Measurements from ENCODE around the gene CBX2.
A peak's percentile ranks its signal among the peaks of the same experiment; 100 is the strongest.

CBX2 gene

DNA sequence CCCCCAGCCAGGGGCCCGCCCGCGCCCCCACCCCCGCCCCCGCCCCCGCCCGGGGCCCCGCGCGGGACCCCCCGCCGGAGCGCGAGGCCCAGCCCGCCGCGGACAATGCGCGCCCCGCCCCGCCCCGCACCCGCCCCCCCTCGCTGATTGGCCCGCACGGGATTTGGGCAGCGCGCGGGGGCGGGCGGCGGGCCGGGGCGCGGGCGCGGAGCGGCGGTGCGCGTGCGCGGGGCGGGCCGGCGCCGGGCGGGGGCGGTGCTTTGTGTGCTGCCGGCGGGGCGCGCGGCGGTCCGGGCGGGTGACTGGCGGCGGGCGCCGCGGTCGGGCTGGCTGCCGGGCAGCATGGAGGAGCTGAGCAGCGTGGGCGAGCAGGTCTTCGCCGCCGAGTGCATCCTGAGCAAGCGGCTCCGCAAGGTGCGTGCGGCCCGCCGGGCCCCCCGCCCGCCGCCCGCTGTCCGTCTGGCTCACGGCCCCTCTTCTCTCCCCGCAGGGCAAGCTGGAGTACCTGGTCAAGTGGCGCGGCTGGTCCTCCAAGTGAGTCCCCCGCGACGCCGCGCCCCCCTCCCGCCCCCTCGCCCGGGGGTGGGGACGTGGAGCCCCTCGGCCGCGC lies at the start of gene CBX2:
CBX2 (plus strand) TSS at position 255 of the 610 bp plus-strand sequence; CDS start at position 343, 88 bp downstream.
- peak; percentile 82 for DNase-seq

DNA sequence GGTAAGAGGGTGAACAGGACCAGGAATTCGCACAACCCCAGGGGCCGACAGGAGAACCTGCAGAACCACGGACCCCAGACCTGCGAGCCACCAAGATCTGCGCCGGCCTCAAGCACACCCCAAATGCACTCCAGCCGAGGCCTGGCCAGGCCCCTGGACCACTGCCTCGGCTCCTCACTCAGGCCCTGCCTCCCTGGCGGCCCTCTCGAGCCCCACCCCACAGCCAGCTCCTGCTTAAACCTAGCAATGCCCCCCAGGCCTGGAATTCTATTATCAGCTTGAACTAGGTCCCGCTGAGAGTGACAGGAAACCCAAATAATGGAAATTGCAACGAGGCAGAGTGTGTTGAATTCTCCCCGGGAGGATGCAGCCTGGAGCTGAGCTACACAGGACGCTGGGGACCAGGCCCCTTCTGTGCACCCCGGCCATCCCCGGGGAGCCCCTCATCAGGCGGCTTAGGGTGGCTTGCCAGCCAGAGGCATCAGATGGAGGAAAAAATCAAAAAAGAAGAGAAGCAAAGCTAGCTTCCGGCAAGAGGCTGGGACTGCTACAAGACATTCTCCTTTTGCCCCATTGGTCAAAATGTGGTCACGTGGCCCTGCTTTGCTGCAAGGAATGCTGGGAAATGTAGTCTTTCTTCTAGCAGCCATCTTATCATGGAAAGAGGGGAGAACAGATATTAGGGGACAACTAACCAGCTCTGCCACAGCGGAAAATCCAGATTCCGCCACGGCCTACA lies 49.6 kb upstream of the CBX2 start:
- DNase-seq: peak; percentile 90

DNA sequence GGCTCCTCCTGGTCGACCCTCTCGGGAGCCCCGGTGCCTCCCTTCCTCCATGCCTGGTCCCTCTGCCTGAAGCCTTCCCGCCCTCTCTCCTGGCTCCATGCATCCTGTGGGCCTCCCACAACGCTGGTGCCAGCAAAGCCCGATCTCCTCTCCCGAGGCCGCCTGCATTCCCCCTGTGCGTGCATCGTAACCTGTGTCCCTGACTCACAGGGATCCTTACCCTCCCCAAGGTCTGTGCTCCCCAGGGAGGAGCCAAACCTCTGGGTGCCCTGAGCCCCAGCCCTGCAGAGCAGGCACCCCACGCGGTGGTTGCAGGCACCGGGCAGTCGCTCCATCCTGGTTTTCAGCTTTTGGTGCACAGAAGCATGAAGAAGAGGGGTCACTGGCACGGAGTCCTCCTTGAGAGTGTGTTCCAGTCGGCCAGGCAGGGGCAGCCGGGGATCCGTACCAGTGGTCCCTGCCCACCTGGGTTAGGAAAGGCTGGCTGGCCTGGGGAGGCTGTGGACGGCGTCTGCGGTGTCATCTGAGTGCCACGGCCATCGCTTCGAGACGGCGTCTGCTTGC lies 49.0 kb upstream of the CBX2 start:
- no peak for DNase-seq

DNA sequence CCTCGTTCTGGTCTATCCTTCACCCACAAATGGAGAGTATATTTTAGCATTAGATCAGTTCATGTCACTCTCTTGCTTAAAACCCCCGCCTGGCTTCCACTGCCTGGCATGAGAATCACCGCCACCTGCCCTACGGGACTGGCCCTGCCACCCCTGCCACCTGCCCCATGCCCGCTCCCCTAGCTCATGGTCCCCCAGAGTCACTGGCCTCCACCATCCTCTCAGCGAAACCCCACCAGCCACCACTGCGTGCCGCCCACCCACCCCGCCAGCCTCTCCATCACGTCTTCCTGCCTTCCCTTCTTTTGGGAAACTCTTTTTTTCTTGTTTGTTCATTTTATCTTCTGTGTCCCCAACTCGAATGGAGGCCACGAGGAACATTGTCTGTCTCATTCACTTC lies 48.2 kb upstream of the CBX2 start:
- no peak for DNase-seq

DNA sequence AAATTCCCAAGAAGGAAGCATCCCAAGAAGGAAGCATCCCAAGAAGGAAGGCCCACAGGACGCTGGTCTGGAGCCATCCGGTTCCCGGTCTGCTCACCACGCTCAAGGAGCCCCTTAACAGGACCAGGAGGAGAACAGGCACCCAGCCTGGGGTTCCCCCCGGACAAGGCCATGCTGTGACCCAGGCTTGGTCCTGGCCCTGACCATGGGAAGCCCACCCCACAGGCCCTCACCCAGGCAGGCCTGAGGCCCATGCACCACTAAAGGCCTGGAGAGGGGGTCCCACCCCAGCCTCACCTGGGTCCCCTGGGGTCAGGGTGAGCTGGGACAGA lies 47.5 kb upstream of the CBX2 start:
- no peak for DNase-seq

DNA sequence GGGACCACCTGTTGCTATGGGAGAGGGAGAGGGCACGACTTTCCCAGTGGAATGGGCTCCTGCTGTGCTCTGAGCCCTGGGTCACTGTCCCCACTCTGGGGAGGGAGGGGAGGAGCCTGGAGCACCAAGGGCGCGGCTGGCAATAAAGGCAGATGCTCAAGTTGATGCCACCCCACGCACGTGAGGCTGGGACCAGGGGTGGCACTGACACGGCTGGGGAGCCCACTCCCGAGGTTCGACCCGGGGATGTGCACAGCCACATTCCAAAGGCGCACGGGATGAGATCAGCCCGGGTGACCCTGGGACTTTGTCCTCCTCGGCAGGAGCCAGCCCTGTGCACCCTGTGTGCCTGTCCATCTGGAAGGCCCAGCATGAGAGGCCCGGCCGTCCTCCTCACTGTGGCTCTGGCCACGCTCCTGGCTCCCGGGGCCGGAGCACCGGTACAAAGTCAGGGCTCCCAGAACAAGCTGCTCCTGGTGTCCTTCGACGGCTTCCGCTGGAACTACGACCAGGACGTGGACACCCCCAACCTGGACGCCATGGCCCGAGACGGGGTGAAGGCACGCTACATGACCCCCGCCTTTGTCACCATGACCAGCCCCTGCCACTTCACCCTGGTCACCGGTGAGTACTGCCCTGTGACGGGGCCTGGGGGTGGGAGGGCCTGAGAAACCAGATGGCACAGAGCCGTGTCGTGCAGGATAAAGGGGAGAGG lies 47.0 kb upstream of the CBX2 start, which contains the start of gene ENPP7:
ENPP7 (plus strand) TSS at position 175 of the 715 bp plus-strand sequence; CDS start at position 372, 197 bp downstream.
- DNase-seq: no peak

DNA sequence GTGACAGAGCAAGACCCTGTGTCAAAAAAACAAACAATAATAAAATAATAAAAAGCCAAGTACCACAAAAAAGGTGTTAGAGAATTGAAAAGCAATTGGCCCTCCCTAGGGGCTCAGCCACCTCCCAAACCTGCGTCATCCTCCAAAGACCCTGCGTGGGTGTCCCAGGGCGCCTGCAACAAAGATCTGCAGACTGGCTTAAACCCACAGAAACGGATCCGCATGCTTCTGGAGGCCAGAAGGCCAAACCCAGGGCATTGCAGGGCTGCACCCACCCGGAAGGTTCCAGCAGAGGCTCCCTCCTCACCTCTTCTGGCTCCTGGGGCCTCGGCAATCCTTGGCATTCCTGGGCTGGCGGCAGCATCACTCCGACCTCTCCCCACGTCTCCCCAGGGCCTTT lies 45.7 kb upstream of the CBX2 start:
- no peak for DNase-seq

DNA sequence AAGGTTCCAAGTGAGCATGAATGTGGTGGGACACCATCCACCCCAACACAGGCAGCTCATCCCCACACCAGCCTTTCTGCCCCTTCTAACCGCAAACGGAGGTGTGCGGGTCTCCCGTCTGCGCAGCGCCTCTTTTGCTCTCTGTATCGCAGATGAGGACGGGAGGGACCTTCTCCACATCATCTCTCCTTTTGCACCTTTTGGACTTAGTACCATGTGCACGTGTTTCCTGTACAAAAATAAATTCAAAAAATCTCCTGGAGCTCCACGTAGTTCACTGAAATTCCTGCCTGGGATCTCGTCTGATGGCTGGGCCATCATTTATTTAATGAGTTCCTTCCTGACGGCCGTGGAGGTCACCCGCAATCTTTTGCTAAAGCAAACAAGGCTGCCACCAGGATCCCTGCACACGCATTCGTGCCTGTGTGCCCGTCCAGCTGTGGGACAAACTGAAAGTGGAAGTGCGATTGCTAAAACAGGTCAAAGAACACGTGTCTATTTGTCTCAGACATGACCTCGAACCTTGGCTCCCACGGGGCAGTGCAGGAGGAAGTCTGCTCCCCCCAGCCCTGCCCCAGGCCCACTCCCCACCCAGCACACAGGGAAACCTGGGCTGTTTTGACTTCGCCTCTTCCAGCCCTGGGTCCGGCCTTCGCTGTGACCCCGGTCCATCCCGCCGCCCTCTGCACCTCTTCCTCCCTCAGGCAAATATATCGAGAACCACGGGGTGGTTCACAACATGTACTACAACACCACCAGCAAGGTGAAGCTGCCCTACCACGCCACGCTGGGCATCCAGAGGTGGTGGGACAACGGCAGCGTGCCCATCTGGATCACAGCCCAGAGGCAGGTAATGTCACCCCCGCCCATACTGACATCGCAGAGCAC lies 44.9 kb upstream of the CBX2 start:
- peak; percentile 56 for DNase-seq

DNA sequence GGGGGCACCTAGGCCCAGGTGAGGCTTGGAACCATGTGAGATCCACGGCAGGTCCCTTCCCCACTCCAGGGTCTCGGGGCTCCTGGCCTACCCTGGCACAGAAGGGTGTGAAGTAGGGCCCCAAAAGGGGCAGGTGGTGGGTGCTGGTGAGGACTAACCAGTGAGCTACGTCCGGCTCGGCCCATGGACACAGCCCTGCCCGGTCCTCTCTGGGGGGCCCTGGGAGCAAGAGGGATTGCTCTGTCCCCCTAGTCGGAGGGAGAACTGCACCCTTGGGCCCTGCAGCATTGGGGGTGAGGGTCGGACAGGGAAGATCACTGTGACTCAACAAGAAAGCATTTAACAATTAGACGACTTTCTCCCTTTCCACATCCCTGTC lies 44.3 kb upstream of the CBX2 start:
- no peak for DNase-seq

DNA sequence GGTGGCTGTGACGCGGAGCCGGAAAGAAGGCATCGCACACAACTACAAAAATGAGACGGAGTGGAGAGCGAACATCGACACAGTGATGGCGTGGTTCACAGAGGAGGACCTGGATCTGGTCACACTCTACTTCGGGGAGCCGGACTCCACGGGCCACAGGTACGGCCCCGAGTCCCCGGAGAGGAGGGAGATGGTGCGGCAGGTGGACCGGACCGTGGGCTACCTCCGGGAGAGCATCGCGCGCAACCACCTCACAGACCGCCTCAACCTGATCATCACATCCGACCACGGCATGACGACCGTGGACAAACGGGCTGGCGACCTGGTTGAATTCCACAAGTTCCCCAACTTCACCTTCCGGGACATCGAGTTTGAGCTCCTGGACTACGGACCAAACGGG lies 42.9 kb upstream of the CBX2 start:
- no peak for DNase-seq

DNA sequence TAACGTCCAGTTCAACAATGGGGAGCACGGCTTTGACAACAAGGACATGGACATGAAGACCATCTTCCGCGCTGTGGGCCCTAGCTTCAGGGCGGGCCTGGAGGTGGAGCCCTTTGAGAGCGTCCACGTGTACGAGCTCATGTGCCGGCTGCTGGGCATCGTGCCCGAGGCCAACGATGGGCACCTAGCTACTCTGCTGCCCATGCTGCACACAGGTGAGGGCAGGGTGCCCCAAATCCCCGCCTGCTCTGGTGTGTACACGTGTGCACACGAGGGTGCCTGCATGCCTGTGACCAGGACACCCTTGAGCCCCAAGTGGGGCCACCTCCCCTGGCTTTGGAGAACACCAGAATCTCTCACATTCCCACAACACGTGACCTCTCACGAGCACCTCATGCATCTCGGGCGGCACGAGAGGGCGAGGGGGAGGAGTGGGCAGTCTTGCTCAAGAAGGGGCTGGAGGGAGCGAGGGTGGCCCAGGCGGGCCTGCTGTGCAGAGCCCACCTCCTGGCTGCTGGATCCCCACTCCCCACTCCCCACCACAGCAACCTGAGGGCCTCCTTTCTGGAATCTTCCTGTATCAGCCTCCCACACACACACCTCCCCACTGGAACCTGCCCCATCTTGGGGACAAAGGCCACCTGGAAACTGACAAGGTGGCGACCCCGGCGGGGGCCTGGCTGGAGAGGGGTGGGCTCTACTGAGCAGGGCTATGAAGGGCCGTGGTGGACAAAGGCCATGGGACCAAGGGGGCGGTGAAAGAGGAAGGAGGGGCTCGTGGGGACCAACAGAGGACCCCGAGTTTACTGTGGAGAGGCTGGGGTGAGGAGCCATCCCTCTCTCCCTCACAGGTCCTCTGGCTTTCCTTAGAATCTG lies 40.7 kb upstream of the CBX2 start:
- DNase-seq: no peak

DNA sequence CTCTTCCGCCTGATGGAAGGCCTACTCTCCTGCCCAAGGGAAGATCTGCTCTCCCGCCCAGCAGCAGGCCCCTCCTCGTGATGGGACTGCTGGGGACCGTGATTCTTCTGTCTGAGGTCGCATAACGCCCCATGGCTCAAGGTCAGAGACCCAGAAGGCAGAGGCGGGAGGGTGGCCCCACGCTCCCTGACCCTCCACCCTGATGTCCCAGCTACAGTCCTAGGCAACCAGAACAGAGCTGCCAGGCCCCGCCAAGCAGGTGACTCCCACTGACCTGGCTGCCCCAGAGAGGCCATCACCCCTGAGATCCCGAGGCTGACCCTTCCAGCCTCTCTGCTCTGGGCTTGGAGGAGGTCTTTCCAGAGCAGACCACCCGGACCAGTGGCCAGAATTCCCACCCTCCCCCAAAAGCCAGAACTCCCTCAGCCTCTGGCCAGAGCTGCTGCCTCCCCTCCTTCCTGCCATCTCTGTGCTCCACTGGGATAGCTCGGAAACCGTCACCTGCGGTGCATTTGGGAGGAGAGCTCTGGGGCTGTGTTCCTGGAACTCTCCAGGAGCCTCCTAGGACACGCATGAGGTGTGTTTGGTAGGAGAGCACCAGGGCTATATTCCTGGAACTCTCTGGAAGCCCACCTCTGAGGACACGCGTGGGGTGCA lies 39.9 kb upstream of the CBX2 start:
- DNase-seq: no peak

DNA sequence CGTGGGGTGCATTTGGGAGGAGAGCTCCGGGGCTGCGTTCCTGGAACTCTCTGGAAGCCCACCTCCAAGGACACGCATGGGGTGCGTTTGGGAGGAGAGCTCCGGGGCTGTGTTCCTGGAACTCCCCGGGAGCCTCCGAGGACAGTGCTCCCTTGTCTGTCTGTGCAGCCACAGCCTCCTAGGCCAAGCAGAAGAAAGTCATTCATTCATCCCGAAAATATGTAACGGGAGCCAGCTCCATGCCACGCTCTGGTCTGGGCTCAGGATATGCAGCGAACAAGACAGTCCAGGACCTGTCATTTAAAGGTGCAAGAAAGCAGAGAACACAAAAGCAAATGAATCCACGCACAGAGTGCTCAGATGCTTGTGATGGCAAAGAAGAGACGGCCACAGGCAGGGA lies 39.3 kb upstream of the CBX2 start:
- DNase-seq: no peak

DNA sequence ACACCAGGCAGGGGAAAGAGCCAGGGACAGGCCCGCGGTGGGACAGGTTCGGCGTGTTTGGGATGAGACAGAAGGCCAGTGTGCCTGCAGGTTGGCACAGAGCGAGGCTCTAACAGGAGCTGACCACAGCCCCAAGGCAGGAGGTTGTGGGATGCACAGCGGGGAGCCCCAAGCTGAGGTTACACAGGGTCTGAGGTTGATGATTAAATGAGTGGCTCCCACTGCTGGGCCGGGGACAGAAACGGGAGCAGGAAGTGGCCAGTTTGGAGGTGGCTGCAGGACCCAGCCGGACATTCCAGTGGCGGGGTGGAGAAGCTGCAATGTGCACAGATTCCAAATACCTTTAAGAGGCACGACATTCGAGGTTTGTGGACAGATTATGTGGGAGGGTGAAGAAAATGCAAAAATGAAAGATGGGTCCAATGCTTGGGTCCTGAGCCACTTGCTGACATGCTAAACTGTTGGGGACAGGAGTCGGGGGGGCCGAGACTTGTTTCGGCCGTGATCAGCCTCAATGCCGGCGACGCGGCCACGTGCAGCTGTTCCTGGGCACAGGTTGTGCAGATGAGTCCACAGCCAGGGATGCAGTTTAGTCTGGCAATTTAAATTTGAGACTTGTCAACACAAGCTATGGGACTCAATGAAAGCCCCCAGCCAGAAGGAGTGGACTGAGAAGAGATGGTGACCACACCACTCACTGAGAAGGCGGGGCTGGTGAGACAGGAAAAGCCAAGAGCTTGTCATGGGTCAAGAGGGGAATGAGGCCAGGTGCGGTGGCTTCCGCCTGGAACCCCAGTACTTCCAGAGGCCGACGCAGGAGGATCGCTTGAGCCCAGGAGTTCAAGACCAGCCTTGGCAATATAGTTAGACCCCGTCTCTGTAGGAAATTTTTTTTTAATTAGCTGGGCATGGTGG lies 38.5 kb upstream of the CBX2 start:
- no peak for DNase-seq

DNA sequence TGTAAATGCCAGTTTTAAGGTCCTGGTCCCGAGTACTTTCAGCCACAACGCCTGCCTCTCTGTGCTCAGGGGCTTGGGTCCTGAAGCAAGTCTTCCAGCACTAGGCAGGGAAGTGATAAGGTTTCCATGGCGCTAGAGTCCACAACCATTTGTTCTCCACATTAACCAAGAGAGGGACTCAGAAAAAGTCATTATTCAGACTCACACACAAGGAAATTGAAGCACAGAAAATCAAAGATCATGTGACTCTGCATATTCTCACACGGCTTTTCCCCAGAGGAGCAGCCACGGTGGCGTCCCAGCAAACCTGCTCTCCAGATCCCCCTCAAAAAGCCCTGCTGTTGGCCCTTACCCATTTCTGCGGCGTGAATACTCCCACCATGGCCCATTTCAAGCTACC lies 37.5 kb upstream of the CBX2 start:
- no peak for DNase-seq

DNA sequence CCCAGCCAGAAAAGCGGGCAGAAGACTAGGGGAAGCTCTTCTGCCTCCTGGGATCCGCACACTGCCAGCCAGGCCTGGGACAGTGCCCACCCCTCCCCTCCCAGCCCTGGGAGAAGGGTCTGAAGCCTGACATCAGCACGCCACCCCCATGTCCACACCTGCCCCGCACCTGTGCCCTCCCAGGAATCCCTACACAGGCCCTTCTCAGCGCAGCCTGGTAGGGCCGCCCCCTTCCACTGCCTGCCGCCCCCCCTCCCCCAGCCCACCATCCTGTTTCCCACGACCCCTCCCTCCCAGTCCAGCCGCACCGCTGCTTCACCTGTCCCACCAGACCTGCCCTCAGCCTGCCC lies 36.6 kb upstream of the CBX2 start:
- no peak for DNase-seq

DNA sequence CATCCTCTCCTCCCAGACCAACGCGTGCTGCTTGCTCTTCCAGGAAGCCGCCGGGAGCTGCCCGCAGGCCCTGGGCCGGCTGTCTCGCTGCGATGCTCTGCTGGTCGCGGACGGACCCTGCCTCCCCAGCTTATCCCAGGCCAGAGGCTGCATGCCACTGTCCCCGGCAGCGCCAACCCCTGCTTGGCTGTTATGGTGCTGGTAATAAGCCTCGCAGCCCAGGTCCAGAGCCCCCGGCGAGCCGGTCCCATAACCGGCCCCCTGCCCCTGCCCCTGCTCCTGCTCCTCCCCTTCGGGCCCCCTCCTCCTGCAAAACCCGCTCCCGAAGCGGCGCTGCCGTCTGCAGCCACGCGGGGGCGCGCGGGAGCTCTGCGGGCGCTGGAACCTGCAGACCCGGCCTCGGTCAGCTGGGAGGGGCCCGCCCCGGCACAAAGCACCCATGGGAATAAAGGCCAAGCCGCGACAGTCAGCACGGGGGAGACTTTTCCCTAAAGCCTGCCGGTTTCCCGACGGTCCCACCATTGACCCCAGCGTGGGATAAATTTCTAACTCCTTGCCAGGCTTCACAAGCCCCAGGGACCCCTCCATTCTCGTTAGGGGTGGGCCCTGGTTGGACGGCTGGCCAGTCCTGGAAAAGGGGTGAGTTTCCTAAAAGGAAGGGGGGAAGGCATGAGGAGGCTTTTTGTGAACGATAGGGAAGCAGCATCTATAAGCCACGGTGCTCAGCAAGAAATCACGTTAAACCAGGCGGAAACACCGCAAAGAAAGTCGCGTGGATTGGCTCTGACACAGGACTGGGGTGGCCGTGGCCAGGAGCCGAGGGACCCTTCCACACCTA lies 36.0 kb upstream of the CBX2 start:
- DNase-seq: peak; percentile 72

DNA sequence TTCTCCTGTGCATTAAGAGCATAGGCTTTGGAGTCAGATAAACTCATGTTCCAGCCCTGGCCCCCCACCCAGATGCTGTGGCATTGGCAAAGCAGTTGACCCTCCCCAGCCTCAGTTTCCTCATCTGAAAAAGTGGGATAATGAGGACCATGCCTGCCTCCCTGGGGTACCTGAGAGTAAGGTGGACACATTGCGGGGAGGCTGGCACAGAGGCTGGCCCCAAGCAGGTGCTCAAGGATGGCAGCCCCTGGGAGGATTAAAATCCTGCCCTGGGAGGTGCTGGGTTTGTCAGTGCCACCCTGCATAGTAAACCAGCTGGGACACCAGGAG lies 35.4 kb upstream of the CBX2 start:
- DNase-seq: no peak

DNA sequence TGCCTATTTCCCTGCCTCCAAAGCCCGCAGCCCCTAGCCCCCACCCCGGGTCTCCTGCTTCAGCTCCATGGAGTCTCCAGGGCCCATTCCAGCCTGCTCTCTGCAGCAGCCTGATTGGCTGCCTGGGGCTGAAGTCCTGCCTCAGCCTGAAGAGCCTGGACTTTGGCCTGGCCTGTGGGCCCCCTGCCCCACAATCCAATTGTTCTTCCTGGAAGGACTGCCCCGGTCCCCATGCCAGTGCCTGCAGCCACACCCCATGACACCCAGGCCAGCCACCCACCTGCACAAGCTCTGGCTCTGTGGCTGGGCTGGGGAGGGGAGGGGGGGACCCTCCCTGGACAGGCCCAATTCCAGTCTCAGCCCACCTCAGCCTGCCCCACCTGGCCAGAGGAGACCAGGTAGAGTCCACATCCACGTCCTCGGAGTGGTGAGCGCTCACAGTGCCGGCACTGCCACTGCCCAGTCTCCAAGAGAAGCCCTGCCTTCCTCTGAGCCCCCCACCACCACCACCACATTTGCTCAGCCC lies 34.9 kb upstream of the CBX2 start:
- DNase-seq: no peak
